D721Med (cell line): ENCODE measurements around the gene PRR3.
A peak's percentile ranks its signal among the peaks of the same experiment; 100 is the strongest.

ENCODE experiments used
- DNase-seq: peaks from one replicate; pipeline ENCODE4 v3.0.0; 2011; ENCODE audit warnings: low spot score; ENCODE audit not compliant: insufficient read length
- FAIRE-seq: peaks from 2 replicates; lab custom pipeline; 2011; peaks lifted over from hg19 to GRCh38; lab: Jason Lieb, UNC
- CTCF ChIP-seq: IDR thresholded peaks from 2 replicates; pipeline ENCODE4 v1.5.1; 2012; ENCODE audit warnings: mild to moderate bottlenecking, control low read depth; ENCODE audit not compliant: insufficient read depth; ENCODE audit errors: missing control alignments

The PRR3 gene

GRCh38 chr6:30611150-30611855, 54.2 kb downstream of the PRR3 start:
- DNase-seq, result no peak
- no peak for FAIRE-seq

GRCh38 chr6:30611856-30612194, 54.7 kb downstream of the PRR3 start:
- no peak for FAIRE-seq
- DNase-seq, result no peak
- TF ChIP-seq CTCF, result no peak

More at GRCh38 chr6:30611150-30611855, 54.2 kb downstream of the PRR3 start:
- no peak for TF ChIP-seq CTCF

GRCh38 chr6:30612213-30612612, 55.1 kb downstream of the PRR3 start:
- peak; percentile 19 for TF ChIP-seq CTCF
- FAIRE-seq, result no peak
- DNase-seq, result no peak

GRCh38 chr6:30612687-30613248, 55.7 kb downstream of the PRR3 start:
- TF ChIP-seq CTCF, result no peak
- no peak for FAIRE-seq
- DNase-seq, result no peak
